ENCODE measurements around the gene BMAL2.

The BMAL2 gene

GRCh38 chr12:27324530-27324929, 8.1 kb upstream of the BMAL2 start:
- peak; percentile 29 for DNase-seq (ENCODE audit: low spot score)

DNA sequence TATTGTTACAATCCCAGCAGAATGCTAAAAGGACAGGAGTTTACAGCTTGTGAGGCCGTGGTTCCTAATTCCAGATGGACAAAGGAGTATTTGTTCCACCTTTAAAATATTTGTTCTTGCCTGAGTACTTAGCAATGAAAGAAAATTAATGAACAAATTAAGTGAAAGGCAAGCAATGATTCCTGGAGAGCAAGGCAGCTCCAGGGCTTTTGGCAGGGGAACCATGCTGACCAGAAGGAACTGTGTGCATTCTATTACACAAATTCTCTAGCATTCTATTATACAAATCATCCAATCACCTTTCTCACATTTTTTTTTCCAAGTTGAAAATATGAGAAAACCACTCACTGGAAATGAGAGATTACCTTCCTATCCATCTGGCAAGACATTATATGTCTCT, 1.8 kb upstream of the BMAL2 start:
- DNase-seq (ENCODE audit: low spot score) = peak; percentile 33

DNA sequence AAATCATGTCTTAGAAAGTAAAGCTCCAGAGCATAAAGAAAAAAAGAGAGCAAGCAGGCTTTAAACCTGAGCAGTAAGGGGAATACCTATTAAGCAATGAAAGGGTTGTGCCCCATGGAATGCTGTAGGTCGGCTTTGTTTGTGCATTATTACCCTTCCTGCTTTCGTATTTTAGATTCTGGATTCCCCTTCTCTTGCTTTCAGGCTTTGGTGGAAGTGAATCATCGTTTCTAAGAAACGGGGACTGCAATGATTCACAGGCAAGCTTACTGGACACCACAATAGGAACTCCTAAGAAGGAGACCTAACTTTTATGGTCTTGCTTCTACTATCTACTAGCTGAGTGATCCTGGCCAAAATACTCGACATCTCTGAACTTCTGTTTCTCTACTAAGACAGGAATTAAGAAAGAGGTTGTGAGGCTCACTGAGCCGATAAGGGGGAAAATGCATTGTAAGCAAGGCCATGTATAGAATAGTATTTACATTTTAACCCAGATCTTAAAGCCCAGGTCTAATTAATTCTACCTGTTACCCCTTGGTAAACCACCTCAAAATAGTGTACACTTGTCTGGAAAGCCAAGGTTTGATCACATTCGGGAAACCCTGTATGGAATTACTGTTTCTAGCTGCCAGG, 1.2 kb upstream of the BMAL2 start:
- DNase-seq (ENCODE audit: low spot score) = peak; percentile 86

DNA sequence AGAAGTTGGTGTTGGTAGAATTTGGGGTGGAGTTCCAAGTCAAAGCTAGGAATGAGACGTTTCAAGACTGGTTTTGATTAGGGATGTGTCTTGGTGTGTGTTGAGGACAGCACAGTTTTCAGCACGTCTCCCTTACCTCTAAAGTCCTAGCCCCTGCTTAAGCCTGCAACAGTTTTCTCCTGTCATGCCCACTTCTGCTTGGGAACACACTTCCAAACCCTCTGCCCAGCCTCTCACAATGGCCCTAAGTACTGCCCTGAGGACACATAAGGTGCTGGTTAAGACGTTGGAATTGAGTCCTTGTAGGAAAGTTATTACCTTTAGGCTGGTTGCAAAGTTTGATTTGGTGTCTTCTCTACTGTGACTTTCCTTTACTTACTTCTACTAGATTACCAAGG, 710 bp upstream of the BMAL2 start:
- no peak for DNase-seq (ENCODE audit: low spot score)

- DNase-seq (ENCODE audit: low spot score) = no peak
These were observed 276 bp upstream of the BMAL2 start for GRCh38 chr12:27332407-27332713.

- DNase-seq (ENCODE audit: low spot score) = no peak
These were observed 870 bp downstream of the BMAL2 start for GRCh38 chr12:27333403-27334009.

DNA sequence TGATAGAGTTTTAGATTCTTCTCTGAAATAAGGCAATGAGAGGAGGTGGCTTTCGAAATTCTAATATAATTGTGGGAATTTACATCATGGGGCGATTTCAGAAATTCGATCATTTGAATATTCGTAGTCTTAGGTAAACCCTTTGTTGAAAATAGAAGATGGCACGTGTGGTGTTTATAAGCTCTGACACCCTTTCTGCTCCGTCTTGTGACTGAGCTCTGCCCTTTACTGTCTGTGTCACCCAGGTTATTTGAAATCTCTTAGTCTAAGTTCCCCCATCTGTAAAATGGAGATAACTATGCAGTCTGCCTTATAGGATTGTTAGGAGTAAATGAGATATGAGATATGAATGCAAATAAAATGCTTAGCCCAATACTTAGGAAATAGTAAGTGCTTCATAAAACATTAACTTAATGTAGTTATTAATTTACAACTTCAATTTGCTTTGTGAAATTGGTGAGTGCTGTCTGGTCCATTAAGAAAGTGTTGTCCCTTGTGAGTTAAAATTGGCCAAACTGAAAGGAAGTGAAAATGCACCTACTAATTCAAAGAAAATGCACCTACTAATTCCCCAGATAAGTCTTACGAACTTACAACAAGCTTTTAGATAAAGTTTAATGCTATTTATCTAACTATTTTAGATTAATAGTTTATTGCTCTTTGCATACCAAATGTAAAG, 1.5 kb downstream of the BMAL2 start:
- DNase-seq (ENCODE audit: low spot score) = no peak

- DNase-seq (ENCODE audit: low spot score) = no peak
These were observed 2.1 kb downstream of the BMAL2 start for GRCh38 chr12:27334721-27335082.

- no peak for DNase-seq (ENCODE audit: low spot score)
These were observed 3.0 kb downstream of the BMAL2 start for GRCh38 chr12:27335364-27336281.

GRCh38 chr12:27336282-27336653, 3.6 kb downstream of the BMAL2 start:
- no peak for DNase-seq (ENCODE audit: low spot score)

- no peak for DNase-seq (ENCODE audit: low spot score)
These were observed 4.7 kb downstream of the BMAL2 start for GRCh38 chr12:27337376-27337775.

GRCh38 chr12:27338473-27338872, 5.8 kb downstream of the BMAL2 start:
- no peak for DNase-seq (ENCODE audit: low spot score)

DNA sequence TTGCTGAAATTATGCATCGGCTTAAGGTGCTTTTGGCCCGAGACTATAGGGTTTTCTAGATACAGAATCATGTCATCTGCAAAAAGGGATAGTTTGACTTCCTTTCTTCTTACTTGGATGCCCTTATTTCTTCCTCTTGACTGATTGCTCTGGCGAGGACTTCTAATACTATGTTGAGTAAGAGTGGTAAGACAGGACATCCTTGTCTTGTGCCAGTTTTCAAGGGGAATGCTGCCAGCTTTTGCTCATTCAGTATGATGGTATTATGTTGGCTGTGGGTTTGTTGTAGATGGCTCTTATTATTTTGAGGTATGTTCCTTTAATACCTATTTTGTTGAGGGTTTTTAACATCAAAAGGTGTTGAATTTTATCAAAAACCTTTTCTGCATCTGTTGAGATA, 8.3 kb downstream of the BMAL2 start:
- no peak for DNase-seq (ENCODE audit: low spot score)

DNA sequence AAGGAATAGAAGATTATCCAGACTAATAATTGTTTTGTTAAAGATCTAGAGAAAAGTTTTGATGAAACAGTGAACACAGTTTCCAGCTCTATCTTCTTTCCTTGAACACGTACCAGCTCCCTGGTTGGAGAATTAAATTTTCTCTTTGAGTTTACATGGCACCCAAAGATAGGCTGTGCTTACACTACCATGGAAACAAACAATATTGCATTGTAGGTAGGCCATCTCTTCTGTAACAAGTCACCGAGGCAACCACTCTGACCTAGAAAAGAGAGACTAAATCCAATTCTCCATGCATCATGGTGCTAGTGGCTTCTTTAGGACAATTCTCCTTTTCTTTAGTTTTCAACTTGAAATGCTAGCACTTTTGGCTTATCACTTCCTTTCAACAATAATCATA, 9.9 kb downstream of the BMAL2 start:
- no peak for DNase-seq (ENCODE audit: low spot score)

GRCh38 chr12:27343255-27344000, 10.8 kb downstream of the BMAL2 start:
- peak; percentile 84 for DNase-seq (ENCODE audit: low spot score)

GRCh38 chr12:27344246-27344645, 11.6 kb downstream of the BMAL2 start:
- no peak for DNase-seq (ENCODE audit: low spot score)

- no peak for DNase-seq (ENCODE audit: low spot score)
These were observed 12.1 kb downstream of the BMAL2 start for GRCh38 chr12:27344760-27345159.

DNA sequence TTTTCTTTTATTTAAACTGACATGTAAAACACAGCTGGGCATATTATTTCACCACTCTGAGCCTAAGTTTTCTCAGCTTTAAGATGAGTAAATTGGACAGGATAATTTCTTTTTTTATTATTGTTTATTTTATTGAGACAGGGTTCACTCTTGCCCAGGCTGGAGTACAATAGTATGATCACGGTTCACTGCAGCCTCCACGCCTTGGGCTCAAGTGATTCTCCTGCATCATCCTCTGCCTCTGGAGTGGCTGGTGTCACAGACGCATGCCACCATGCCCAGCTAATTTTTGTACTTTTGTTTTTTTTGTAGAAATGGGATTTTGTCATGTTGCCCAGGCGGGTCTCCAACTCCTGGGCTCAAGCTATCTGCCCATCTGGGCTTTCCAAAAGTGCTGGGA, 12.7 kb downstream of the BMAL2 start:
- DNase-seq (ENCODE audit: low spot score) = no peak

GRCh38 chr12:27347779-27348178, 15.1 kb downstream of the BMAL2 start:
- no peak for DNase-seq (ENCODE audit: low spot score)

- no peak for DNase-seq (ENCODE audit: low spot score)
These were observed 18.8 kb downstream of the BMAL2 start for GRCh38 chr12:27351476-27351875.

DNA sequence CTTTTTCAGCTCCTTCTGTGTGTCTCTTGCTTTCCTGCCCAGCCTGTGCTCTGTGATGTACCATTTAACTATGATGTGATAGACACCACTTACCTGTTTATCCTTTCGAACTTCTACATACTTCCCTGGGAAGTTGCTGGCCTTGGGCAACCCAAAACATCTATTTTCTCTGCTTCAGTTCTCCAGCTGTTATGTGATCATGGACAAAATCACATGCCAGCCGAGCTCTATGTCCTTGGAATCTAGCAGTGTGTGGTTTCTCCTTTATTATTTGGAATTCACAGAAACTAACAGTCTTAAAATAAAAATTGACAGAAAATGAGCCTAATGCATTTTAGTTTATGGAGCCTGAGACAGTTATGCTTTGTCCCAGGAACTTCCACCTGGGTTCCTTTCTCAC, 22.9 kb downstream of the BMAL2 start:
- no peak for DNase-seq (ENCODE audit: low spot score)

GRCh38 chr12:27355979-27356378, 23.3 kb downstream of the BMAL2 start:
- DNase-seq (ENCODE audit: low spot score) = no peak
